Heart left ventricle (tissue), 16 donors: ENCODE data around the gene PPP1R9B. TPM values are rescaled to one million over a fixed set of nuclear protein-coding genes. Genes with fewer than 3 reads are reported as not detected.
A peak's percentile ranks its signal among the peaks of the same experiment; 100 is the strongest.

Experiments
- ATAC-seq, 4 donors: fragments of 200-7000 bp; cut with Tn5 transposase; one replicate each; pipeline ENCODE4 v1.9.1; 2020 to 2022; ENCODE audit warnings: moderate library complexity in 4 of 4, mild to moderate bottlenecking in 3 of 4, moderate number of reproducible peaks in 1 of 4
- DNase-seq, 5 donors: peaks; one replicate each; pipeline ENCODE4 v3.0.0-alpha.2; 2020
- H3K27ac ChIP-seq, 12 donors: fragments of 200-600 bp; sonication (generic) in 4 of 12; one replicate each; pipeline versions ENCODE4 v1.5.0 to v1.8.0; 2016 to 2022; ENCODE audit warnings: mild to moderate bottlenecking in 2 of 12
- H3K27me3 ChIP-seq, 9 donors: fragments of 200-600 bp; sonication (generic) in 2 of 9; one replicate each; pipeline versions ENCODE4 v1.5.1 to v1.8.0; 2016 to 2022; ENCODE audit warnings: mild to moderate bottlenecking in 3 of 9
- H3K36me3 ChIP-seq, 9 donors: fragments of 200-600 bp; sonication (generic) in 2 of 9; one replicate each; pipeline versions ENCODE4 v1.5.0 to v1.8.0; 2018 to 2022; ENCODE audit warnings: mild to moderate bottlenecking in 2 of 9
- H3K4me1 ChIP-seq, 12 donors: fragments of 200-600 bp; sonication (generic) in 4 of 12; one replicate each; pipeline versions ENCODE4 v1.5.0 to v1.8.0; 2016 to 2022; ENCODE audit warnings: mild to moderate bottlenecking in 3 of 12
- H3K4me3 ChIP-seq, 12 donors: fragments of 200-600 bp; sonication (generic) in 4 of 12; one replicate each; pipeline versions ENCODE4 v1.5.0 to v1.8.0; 2017 to 2022; ENCODE audit warnings: mild to moderate bottlenecking in 9 of 12, moderate library complexity in 4 of 12
- H3K9me3 ChIP-seq, 12 donors: fragments of 200-600 bp; sonication (generic) in 4 of 12; one replicate each; pipeline versions ENCODE4 v1.5.0 to v1.8.0; 2016 to 2022; ENCODE audit warnings: mild to moderate bottlenecking in 1 of 12
- CTCF ChIP-seq, 12 donors: fragments of 200-600 bp; sonication (generic) in 4 of 12; IDR thresholded peaks; one replicate each; pipeline versions ENCODE4 v1.5.0 to v1.8.0; 2018 to 2022; ENCODE audit warnings: antibody characterized with exemption in 12 of 12, mild to moderate bottlenecking in 5 of 12
- POLR2A ChIP-seq, 2 donors: fragments of 450-650 bp; IDR thresholded peaks; one replicate each; pipeline ENCODE4 v1.6.1; 2017; ENCODE audit warnings: antibody characterized with exemption in 2 of 2, mild to moderate bottlenecking in 2 of 2, moderate library complexity in 2 of 2
- WGBS, 4 donors: extraction: QIAGEN DNeasy Blood & Tissue Kit in 2 of 4; methylation state at CpG; one replicate each; pipeline versions ENCODE4 v1.1.5 to v1.1.7; 2013 to 2018; 5-methylcytosine and 5-hydroxymethylcytosine counted together
- intact Hi-C, 10 donors: fragments of 100-400 bp; cut with DNase I; formaldehyde crosslinking; loops; one replicate each; pipeline versions ENCODE4 v1.11.1 to v1.14.2; 2022
- polyA plus RNA-seq, 2 donors: library from polyadenylated mRNA; stranded (reverse); fragments of 200-250 nt; gene quantifications; one replicate each; pipeline ENCODE4 v1.2.3, GENCODE V29; 2013
- total RNA-seq, 9 donors: library from RNA; depleted of rRNA in 2 of 9; stranded (reverse); fragments of >200 nt in 2 of 9; fragmentation: NEBNext Ultra II Directional in 3 of 9; extraction: Animal tissue kit (Norgen Biotek cat#: 25700) in 3 of 9; gene quantifications; one replicate each; pipeline versions ENCODE4 v1.1.0 to v1.2.4, GENCODE V29; 2016 to 2023
- donor health status: ischemic (EF 13 %, LVEDD 7.1; RV severe dilation, severe dysfunction).
- donor health status: healthy with polysubstance abuse.
- donor health status: DM: no; HTN: yes; CAD: no.
- donor health status: DM: no; HTN: no; CAD: no.
- donor health status: ischemic (EF 25% LVEDD 6.9; RV normal size, moderate dysfunction).
- donor health status: ischemic (EF 25% LVEDD 5.7; RV mildly dilated, moderate dysfunction).
- donor health status: healthy.
- donor health status: DM: yes; HTN: yes; CAD: no.
- donor health status: ischemic (EF 35%, LVEDD 5.7; RV mildly dilated, moderate dysfunction).
- donor health status: nonischemic (EF 11% LVEDD 7.7; RV severe dilation, severe dysfunction).
- donor health status: DM: yes; HTN: yes; CAD: no.
- donor health status: PGD.
- donor health status: ischemic (EF 29% LVEDD 5.4; RV normal size, mild dysfunction).
- donor health status: nonischemic (EF 23%, LVEDD 6.1; RV moderate dilation, normal function).

Gene PPP1R9B
- total and polyA plus RNA-seq, 11 donors = 17.0 to 55.9 (median 31.3) TPM

GRCh38 chr17:50183421-50183994 is 33.0 kb upstream of the PPP1R9B start:
- ATAC-seq (no peak), DNase-seq (peak in 2 of 5 donors; percentile 22 to 55)
- no peaks in the 10 kb centered on the region for H3K27me3 ChIP-seq
- intact Hi-C loops = loop anchor here in 1 of 10 donors (5.0 kb wide), 1 partner anchor 66 kb away; no protein-coding TSS in a partner anchor
- peaks cover 0 to 37% (median 29%) of the 10 kb centered on the region in 9 donors for H3K36me3 ChIP-seq
- H3K9me3 ChIP-seq = no peaks in the 10 kb centered on the region
- H3K4me3 ChIP-seq = peak overlapping the region in 1 of 12 donors; percentile 15
- H3K4me1 ChIP-seq = peaks cover 0 to 25% (median 5%) of the 10 kb centered on the region in 12 donors
- TF ChIP-seq CTCF (IDR thresholded peaks at IDR 0.05) = no peak
- no peak for TF ChIP-seq POLR2A (IDR thresholded peaks at IDR 0.05)
- WGBS, 4 donors = 62 to 67% (median 65%) methylated on average over 12 of the region's 12 CpGs
- H3K27ac ChIP-seq = peak overlapping the region in 2 of 12 donors; percentile 10 to 74

GRCh38 chr17:50182783-50183420 is 32.4 kb upstream of the PPP1R9B start:
- Histone ChIP-seq H3K27ac (peak overlapping the region in 1 of 12 donors; percentile 74), H3K4me3 (no peak overlapping the region), H3K4me1 (peaks cover 0 to 32% (median 11%) of the 10 kb centered on the region in 12 donors), H3K36me3 (peaks cover 0 to 31% (median 25%) of the 10 kb centered on the region in 9 donors), H3K27me3 (no peaks in the 10 kb centered on the region), H3K9me3 (no peaks in the 10 kb centered on the region)
- 81 to 86% (median 83%) methylated on average over 18 of the region's 18 CpGs for WGBS, 4 donors
- ATAC-seq (no peak), DNase-seq (no peak)
- TF ChIP-seq CTCF (IDR thresholded peaks at IDR 0.05) (no peak), POLR2A (IDR thresholded peaks at IDR 0.05) (no peak)
- intact Hi-C loops = loop anchor here in 1 of 10 donors (5.0 kb wide), 1 partner anchor 66 kb away; no protein-coding TSS in a partner anchor

- H3K4me1 ChIP-seq = peaks cover 0 to 42% (median 21%) of the 10 kb centered on the region in 12 donors
- intact Hi-C loops = loop anchor here in 1 of 10 donors (5.0 kb wide), 1 partner anchor 65 kb away; no protein-coding TSS in a partner anchor
- TF ChIP-seq POLR2A (IDR thresholded peaks at IDR 0.05) = no peak
- TF ChIP-seq CTCF (IDR thresholded peaks at IDR 0.05) = no peak
- H3K27me3 ChIP-seq = no peaks in the 10 kb centered on the region
- no peak overlapping the region for H3K4me3 ChIP-seq
- H3K9me3 ChIP-seq = no peaks in the 10 kb centered on the region
- 76 to 86% (median 85%) methylated on average over 12 of the region's 12 CpGs for WGBS, 4 donors
- ATAC-seq (no peak), DNase-seq (peak in 2 of 5 donors; percentile 24 to 35)
- H3K27ac ChIP-seq = peak overlapping the region in 1 of 12 donors; percentile 74
- H3K36me3 ChIP-seq = peaks cover 0 to 20% (median 16%) of the 10 kb centered on the region in 9 donors
Measured at GRCh38 chr17:50181591-50182560, 31.4 kb upstream of the PPP1R9B start.
